SK-N-SH (cell line): ENCODE data around the gene CHST15.

Experiments
- CHD2 ChIP-seq: fragments of 150-350 bp; IDR thresholded peaks from 2 replicates; pipeline ENCODE4 v1.6.1; 2018; ENCODE audit warnings: low read length; ENCODE audit not compliant: partially characterized antibody
- CTCF ChIP-seq: fragments of 200-600 bp; sonication (generic); IDR thresholded peaks from 2 replicates; pipeline ENCODE4 v1.6.1; 2017; ENCODE audit warnings: antibody characterized with exemption, mild to moderate bottlenecking, moderate library complexity
- ELF1 ChIP-seq: IDR thresholded peaks from 2 replicates; pipeline ENCODE4 v1.4.0; 2012
- EP300 ChIP-seq, 2 experiments: IDR thresholded peaks; 2 replicates each; pipeline versions ENCODE4 v1.4.0 to v1.6.1; 2012; ENCODE audit warnings: borderline replicate concordance in 1 of 2, low read depth in 1 of 2, low read length in 1 of 2
- EZH2phosphoT487 ChIP-seq: fragments of 200-600 bp; sonication (generic); IDR thresholded peaks from 2 replicates; pipeline ENCODE4 v1.6.1; 2017; ENCODE audit warnings: low read depth, mixed run types, mild to moderate bottlenecking, antibody characterized with exemption, moderate library complexity, borderline replicate concordance
- MAX ChIP-seq: IDR thresholded peaks from 2 replicates; pipeline ENCODE4 v1.4.0; 2012; ENCODE audit warnings: low read depth
- MEF2A ChIP-seq: IDR thresholded peaks from 2 replicates; pipeline ENCODE4 v1.4.0; 2012; ENCODE audit warnings: low read depth, borderline replicate concordance
- MXI1 ChIP-seq: IDR thresholded peaks from 2 replicates; pipeline ENCODE4 v1.6.1; 2012; ENCODE audit warnings: mild to moderate bottlenecking, low read depth, low read length, improper control_type of control experiment
- RFX5 ChIP-seq: IDR thresholded peaks from 2 replicates; pipeline ENCODE4 v1.6.1; 2012; ENCODE audit warnings: mild to moderate bottlenecking, improper control_type of control experiment, low read length
- TCF12 ChIP-seq: IDR thresholded peaks from 2 replicates; pipeline ENCODE4 v1.4.0; 2012
- USF2 ChIP-seq: fragments of 150-350 bp; IDR thresholded peaks from 2 replicates; pipeline ENCODE4 v1.6.1; 2017; ENCODE audit warnings: antibody characterized with exemption, low read length, low read depth, borderline replicate concordance

GRCh38 chr10:124097883-124098282 is 4.5 kb upstream of the CHST15 start:
- TF ChIP-seq RFX5: no peak
- TF ChIP-seq CHD2: no peak
- TF ChIP-seq USF2: no peak
- no peak for TF ChIP-seq CTCF
- no peak for TF ChIP-seq MAX
- TF ChIP-seq MXI1: no peak
- TF ChIP-seq EZH2phosphoT487: no peak
- no peak for TF ChIP-seq MEF2A
- no peak for TF ChIP-seq ELF1
- no peak for TF ChIP-seq EP300 (IDR thresholded peaks at IDR 0.05; ENCODE audit: borderline replicate concordance in 1 of 2, low read depth in 1 of 2, low read length in 1 of 2)
- no peak for TF ChIP-seq TCF12
